Activated CD4-positive, alpha-beta memory T cell treated with anti-CD3 and anti-CD28 coated beads, Interleukin-2, amount 10 ng/mL, durations not matched to agents 7 days and 5 days (primary cell): ENCODE data around the gene JUN. TPM values are rescaled to one million over a fixed set of nuclear protein-coding genes. Genes with fewer than 3 reads are reported as not detected.

Source experiments
- CTCF ChIA-PET: fragments of 350-600 bp; sonication (Branson Sonifier 250); formaldehyde crosslinking; loops from one replicate; lab custom pipeline; 2021; ENCODE audit warnings: antibody characterized with exemption, inconsistent platforms; lab: Charles Lee
- POLR2A ChIA-PET: fragments of 350-600 bp; sonication (Branson Sonifier 250); formaldehyde crosslinking; loops from one replicate; lab custom pipeline; 2021; ENCODE audit warnings: antibody characterized with exemption; lab: Charles Lee
- DNase-seq: peaks from one replicate; pipeline ENCODE4 v3.0.0-alpha.2; 2020
- H3K27ac Mint-ChIP-seq: one replicate; pipeline ENCODE4 v1.8.0; 2021; ENCODE audit warnings: mild to moderate bottlenecking, mixed read lengths
- H3K27me3 Mint-ChIP-seq: one replicate; pipeline ENCODE4 v1.8.0; 2021; ENCODE audit warnings: mixed read lengths
- H3K36me3 Mint-ChIP-seq: one replicate; pipeline ENCODE4 v1.8.0; 2021; ENCODE audit warnings: low read depth, mixed read lengths
- H3K4me1 Mint-ChIP-seq: one replicate; pipeline ENCODE4 v1.8.0; 2021; ENCODE audit warnings: mixed read lengths
- H3K4me3 Mint-ChIP-seq: one replicate; pipeline ENCODE4 v1.8.0; 2021; ENCODE audit warnings: mild to moderate bottlenecking, mixed read lengths
- H3K9me3 Mint-ChIP-seq: one replicate; pipeline ENCODE4 v1.8.0; 2021; ENCODE audit warnings: mixed read lengths
- total RNA-seq, 2 experiments: library from RNA; stranded (reverse); gene quantifications; one replicate each; pipeline ENCODE4 v1.2.3, GENCODE V29; 2021

JUN gene
- total RNA-seq, 2 experiments from 2014 or later = 31.1 to 32.3 TPM

GRCh38 chr1:58779801-58780382 lies 4.0 kb downstream of the JUN start:
- H3K27ac Mint-ChIP-seq = no peak overlapping the region
- H3K27me3 Mint-ChIP-seq = peaks cover 22% of the 10 kb centered on the region
- CTCF ChIA-PET = interaction anchor here (1.6 kb wide), 2 partner anchors 27 to 919 kb away, joined by 3 to 9 read pairs; no protein-coding TSS in a partner anchor
- no peak overlapping the region for H3K4me3 Mint-ChIP-seq
- peaks cover 19% of the 10 kb centered on the region for H3K4me1 Mint-ChIP-seq
- peaks cover 24% of the 10 kb centered on the region for H3K36me3 Mint-ChIP-seq
- no peak for DNase-seq
- no peaks in the 10 kb centered on the region for H3K9me3 Mint-ChIP-seq
- POLR2A ChIA-PET = interaction anchor here (1.0 kb wide), 1 partner anchor 123 kb away, joined by 3 read pairs; no protein-coding TSS in a partner anchor

DNA sequence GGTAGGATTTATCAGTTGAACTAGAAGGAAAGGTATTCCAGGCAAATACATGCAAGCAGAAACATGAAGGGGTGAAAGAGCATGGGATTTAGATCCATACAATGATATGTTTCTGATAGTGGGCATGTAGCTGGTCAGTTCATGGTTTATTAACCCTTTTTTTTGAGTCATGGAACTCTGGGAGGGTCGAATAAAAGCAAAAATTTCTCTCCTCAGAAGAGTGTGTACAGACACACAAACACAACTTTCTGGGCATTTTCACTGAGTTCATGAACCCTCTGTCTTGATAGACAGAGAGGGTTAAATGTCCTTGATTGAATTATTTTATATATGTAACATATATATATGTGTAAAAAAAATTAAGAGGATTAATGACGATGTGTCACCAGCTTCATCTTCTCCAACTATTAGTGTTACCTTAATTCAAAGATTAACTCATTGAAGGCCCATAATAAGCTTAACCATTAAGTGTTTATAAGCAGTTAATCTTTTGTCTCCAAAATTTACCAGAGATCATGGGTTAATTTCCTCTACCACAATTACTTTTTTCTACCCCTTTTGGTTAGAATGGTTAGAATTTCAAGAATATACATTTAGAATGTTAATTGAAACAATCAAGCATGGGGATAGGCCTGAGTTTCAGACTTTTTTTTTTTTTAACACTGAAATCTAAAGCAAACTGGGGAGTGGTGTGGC lies 4.6 kb downstream of the JUN start:
- no peak overlapping the region for H3K27ac Mint-ChIP-seq
- POLR2A ChIA-PET = interaction anchor here (0.6 to 1.0 kb wide), 2 partner anchors 124 to 126 kb away, joined by 3 read pairs; no protein-coding TSS in a partner anchor
- H3K4me1 Mint-ChIP-seq = peaks cover 19% of the 10 kb centered on the region

GRCh38 chr1:58778385-58779000 lies 5.4 kb downstream of the JUN start:
- POLR2A ChIA-PET = interaction anchor here (1.0 kb wide), 1 partner anchor 125 kb away, joined by 3 read pairs; no protein-coding TSS in a partner anchor
- no peak overlapping the region for H3K27ac Mint-ChIP-seq

More for the DNA sequence above, 4.6 kb downstream of the JUN start:
- no peak for DNase-seq
- Mint-ChIP-seq H3K27me3 (peaks cover 22% of the 10 kb centered on the region), H3K36me3 (peaks cover 24% of the 10 kb centered on the region), H3K4me3 (no peak overlapping the region), H3K9me3 (no peaks in the 10 kb centered on the region)
- CTCF ChIA-PET = interaction anchor here (1.6 kb wide), 2 partner anchors 28 to 920 kb away, joined by 3 to 9 read pairs; no protein-coding TSS in a partner anchor

DNA sequence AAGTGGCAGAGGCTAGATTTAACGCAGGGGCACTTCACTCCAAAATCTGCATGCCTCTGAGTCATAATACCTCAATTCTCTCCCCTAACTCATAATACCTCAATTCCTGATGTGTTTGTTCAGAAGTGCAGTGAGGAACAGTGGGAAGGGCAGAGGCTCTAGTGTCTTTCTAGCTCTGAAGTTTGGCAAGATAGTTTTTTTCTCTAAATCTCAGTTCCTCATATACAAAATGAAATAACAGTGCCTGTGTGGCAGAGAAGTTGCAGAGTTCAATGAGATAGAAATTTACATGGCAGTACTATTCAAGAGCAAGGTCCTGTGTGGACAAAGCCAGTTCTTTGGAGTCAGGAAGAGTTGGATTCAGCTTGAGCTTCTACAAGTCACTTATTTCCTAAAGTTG lies 9.8 kb downstream of the JUN start:
- Mint-ChIP-seq H3K36me3 (no peaks in the 10 kb centered on the region), H3K27me3 (peaks cover 7% of the 10 kb centered on the region), H3K4me3 (no peak overlapping the region), H3K27ac (no peak overlapping the region), H3K9me3 (no peaks in the 10 kb centered on the region), H3K4me1 (peaks cover 9% of the 10 kb centered on the region)
- CTCF ChIA-PET = no interaction called here
- DNase-seq = no peak
- POLR2A ChIA-PET = interaction anchor here (0.8 to 2.8 kb wide), 3 partner anchors 8 to 19 kb away, joined by 3 to 14 read pairs (median 7); partner anchors contain the start of gene JUN

More at GRCh38 chr1:58778385-58779000, 5.4 kb downstream of the JUN start:
- H3K4me3 Mint-ChIP-seq = no peak overlapping the region
- peaks cover 19% of the 10 kb centered on the region for H3K36me3 Mint-ChIP-seq
- H3K4me1 Mint-ChIP-seq = peaks cover 22% of the 10 kb centered on the region
- H3K9me3 Mint-ChIP-seq = no peaks in the 10 kb centered on the region
- no peak for DNase-seq
- H3K27me3 Mint-ChIP-seq = peaks cover 22% of the 10 kb centered on the region
- CTCF ChIA-PET = interaction anchor here (1.6 kb wide), 1 partner anchor 29 kb away, joined by 3 read pairs; no protein-coding TSS in a partner anchor

- POLR2A ChIA-PET = interaction anchor here (0.8 to 2.8 kb wide), 3 partner anchors 9 to 19 kb away, joined by 3 to 14 read pairs (median 7); partner anchors contain the start of gene JUN
- Mint-ChIP-seq H3K27me3 (peaks cover 1% of the 10 kb centered on the region), H3K36me3 (no peaks in the 10 kb centered on the region), H3K4me1 (peaks cover 9% of the 10 kb centered on the region), H3K4me3 (no peak overlapping the region), H3K9me3 (no peaks in the 10 kb centered on the region), H3K27ac (no peak overlapping the region)
- no peak for DNase-seq
- CTCF ChIA-PET = interaction anchor here (0.9 to 1.7 kb wide), 2 partner anchors 34 to 73 kb away, joined by 4 to 5 read pairs; partner anchors contain the start of gene MYSM1
These were observed 10.4 kb downstream of the JUN start for GRCh38 chr1:58773406-58773840.

DNA sequence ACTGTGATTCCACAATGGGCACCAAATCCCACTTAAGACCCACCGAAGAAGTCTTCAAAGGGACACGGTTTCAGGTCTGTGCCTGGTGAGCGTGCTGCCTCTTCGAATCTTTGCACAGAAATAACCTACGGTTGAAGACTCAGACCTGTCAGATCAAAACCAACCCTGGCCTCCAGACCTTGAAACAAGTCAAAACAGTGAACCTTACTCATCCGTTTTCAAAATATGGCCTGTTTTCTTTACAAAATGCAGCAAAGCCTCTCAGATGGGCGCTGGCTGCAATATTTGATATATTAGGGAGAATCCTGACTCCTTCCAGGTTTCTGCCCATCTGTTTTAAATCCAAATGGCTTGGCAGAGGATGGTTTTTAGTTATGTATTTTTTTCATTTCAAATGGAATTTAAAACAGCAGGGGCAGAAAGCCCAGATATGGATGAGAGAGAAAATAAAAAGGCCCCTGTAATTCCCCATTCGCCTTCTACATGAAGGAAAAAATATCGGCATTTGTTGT lies 14.0 kb downstream of the JUN start:
- peaks cover 8% of the 10 kb centered on the region for H3K27me3 Mint-ChIP-seq
- H3K27ac Mint-ChIP-seq = no peak overlapping the region
- DNase-seq = no peak
- peaks cover 9% of the 10 kb centered on the region for H3K4me1 Mint-ChIP-seq
- no peaks in the 10 kb centered on the region for H3K9me3 Mint-ChIP-seq
- ChIA-PET POLR2A (no interaction called here), CTCF (interaction anchor here (1.0 kb wide), 1 partner anchor 30 kb away, joined by 3 read pairs; no protein-coding TSS in a partner anchor)
- no peak overlapping the region for H3K4me3 Mint-ChIP-seq
- H3K36me3 Mint-ChIP-seq = no peaks in the 10 kb centered on the region

DNA sequence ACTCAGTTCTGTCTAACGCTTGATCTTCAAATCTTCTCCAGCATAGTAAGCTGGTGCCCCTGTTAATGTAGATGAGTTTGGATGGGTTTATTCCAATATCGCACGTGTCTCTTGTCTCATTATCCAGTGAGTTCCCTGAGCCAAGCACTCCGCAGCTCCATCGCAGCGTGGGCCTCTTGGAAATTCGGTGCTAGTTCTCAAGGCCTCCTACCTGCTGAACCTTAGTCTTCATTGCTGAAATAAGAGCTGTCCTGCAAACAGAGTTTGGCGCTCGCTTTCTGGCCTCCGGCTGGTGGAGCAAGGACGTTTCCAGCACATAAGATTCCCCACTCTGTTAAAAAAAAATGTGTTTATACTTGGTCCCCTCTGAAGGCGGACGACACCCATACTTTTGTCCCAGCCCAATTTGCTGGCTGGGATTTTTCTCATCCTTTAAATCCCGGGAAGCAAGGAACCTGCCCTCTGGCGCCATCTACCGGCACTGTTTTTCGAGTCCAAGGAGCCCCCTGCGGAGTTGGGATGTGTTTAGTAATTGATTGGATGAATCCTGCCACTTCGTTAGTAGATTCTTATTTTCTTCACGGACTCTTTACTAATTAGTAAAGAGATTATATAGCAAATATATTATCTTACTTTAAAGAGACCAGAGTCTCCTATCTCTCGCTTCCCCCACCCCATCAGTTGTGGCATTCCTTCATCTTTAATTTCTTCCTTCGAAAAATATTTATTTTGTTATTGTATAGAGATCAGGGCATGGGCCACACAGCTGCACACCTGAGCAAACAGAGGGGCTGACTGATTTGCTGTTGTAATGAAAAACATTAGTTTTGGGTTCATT lies 14.7 kb downstream of the JUN start:
- DNase-seq = peak; percentile 48
- H3K4me1 Mint-ChIP-seq = peaks cover 9% of the 10 kb centered on the region
- ChIA-PET CTCF (interaction anchor here (1.0 to 1.8 kb wide), 2 partner anchors 14 to 559 kb away, joined by 3 to 8 read pairs; no protein-coding TSS in a partner anchor), POLR2A (no interaction called here)
- no peaks in the 10 kb centered on the region for H3K9me3 Mint-ChIP-seq
- H3K27ac Mint-ChIP-seq = no peak overlapping the region
- H3K27me3 Mint-ChIP-seq = peaks cover 10% of the 10 kb centered on the region
- H3K4me3 Mint-ChIP-seq = no peak overlapping the region
- no peaks in the 10 kb centered on the region for H3K36me3 Mint-ChIP-seq

DNA sequence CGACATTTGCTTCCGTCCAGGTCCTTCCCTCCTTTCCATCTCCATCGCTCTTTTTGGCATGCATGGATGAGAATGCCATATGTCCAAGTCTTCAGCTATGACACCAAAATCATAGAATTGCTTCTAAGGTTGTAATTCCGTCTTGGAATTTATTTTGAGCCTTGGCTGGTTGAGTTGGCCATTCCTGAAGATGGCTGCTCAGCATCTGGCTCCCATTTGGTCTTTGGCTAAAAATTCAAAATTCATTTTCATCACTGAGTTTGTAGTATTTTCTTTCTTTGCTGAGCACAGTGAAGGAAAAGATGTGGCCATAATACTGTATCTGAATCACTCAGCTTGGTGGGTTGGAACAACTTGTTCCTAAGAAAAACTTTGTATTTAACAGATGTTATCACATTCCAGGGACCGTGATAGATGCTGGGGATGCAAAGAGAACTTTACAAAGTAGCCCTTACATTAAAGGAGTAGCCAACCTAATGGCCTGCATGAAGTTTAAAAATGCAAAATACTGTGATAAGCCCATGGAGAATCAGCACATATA lies 15.6 kb downstream of the JUN start:
- POLR2A ChIA-PET = interaction anchor here (1.7 kb wide), 1 partner anchor 14 kb away, joined by 5 read pairs; no protein-coding TSS in a partner anchor
- CTCF ChIA-PET = interaction anchor here (1.0 to 1.8 kb wide), 4 partner anchors 13 to 560 kb away, joined by 3 to 8 read pairs (median 4); no protein-coding TSS in a partner anchor
- Mint-ChIP-seq H3K27me3 (peaks cover 13% of the 10 kb centered on the region), H3K27ac (no peak overlapping the region), H3K4me3 (no peak overlapping the region), H3K9me3 (no peaks in the 10 kb centered on the region), H3K36me3 (no peaks in the 10 kb centered on the region), H3K4me1 (peaks cover 4% of the 10 kb centered on the region)
- DNase-seq = no peak

- ChIA-PET CTCF (interaction anchor here (0.7 to 1.3 kb wide), 4 partner anchors 8 to 27 kb away, joined by 3 to 4 read pairs (median 3); no protein-coding TSS in a partner anchor), POLR2A (interaction anchor here (1.7 kb wide), 1 partner anchor 15 kb away, joined by 5 read pairs; no protein-coding TSS in a partner anchor)
- no peaks in the 10 kb centered on the region for H3K4me1 Mint-ChIP-seq
- peaks cover 13% of the 10 kb centered on the region for H3K27me3 Mint-ChIP-seq
- no peak overlapping the region for H3K27ac Mint-ChIP-seq
- no peaks in the 10 kb centered on the region for H3K36me3 Mint-ChIP-seq
- DNase-seq = no peak
- H3K9me3 Mint-ChIP-seq = no peaks in the 10 kb centered on the region
- H3K4me3 Mint-ChIP-seq = no peak overlapping the region
These were observed 16.7 kb downstream of the JUN start for GRCh38 chr1:58767143-58767542.

GRCh38 chr1:58765441-58765840 lies 18.4 kb downstream of the JUN start:
- Mint-ChIP-seq H3K4me1 (no peaks in the 10 kb centered on the region), H3K27ac (no peak overlapping the region)

DNA sequence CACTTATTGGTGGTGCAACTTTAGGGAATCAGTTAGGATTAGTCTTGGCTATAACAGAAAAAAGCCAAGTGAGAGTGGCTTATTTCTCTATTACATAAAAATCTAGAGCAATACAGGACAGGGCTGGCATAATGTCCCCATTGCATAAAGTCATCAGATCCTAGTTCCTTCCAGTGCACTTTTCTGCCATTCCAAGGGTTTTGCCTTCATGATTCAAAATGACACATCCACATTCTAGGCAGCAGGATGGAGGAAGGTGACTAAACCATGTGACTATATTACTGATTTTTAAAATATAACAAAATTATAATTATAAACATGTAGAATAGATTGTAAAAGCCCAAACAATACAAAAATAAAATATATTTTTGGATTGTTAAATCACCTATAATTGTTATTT lies 18.8 kb downstream of the JUN start:
- H3K27me3 Mint-ChIP-seq = peaks cover 13% of the 10 kb centered on the region
- CTCF ChIA-PET = no interaction called here

More at GRCh38 chr1:58765441-58765840, 18.4 kb downstream of the JUN start:
- DNase-seq = no peak
- ChIA-PET POLR2A (interaction anchor here (1.0 kb wide), 1 partner anchor 11 kb away, joined by 5 read pairs; no protein-coding TSS in a partner anchor), CTCF (no interaction called here)
- Mint-ChIP-seq H3K36me3 (no peaks in the 10 kb centered on the region), H3K4me3 (no peak overlapping the region), H3K27me3 (peaks cover 13% of the 10 kb centered on the region), H3K9me3 (no peaks in the 10 kb centered on the region)

More for the DNA sequence above, 18.8 kb downstream of the JUN start:
- Mint-ChIP-seq H3K36me3 (no peaks in the 10 kb centered on the region), H3K9me3 (no peaks in the 10 kb centered on the region), H3K4me3 (no peak overlapping the region), H3K27ac (no peak overlapping the region), H3K4me1 (no peaks in the 10 kb centered on the region)
- no peak for DNase-seq
- POLR2A ChIA-PET = no interaction called here
